Peyer's patch (tissue), 4 donors: ENCODE measurements around the gene SCFD2.

ENCODE experiments used
- CTCF ChIP-seq, 6 experiments: fragments of 450-650 bp in 4 of 6; fragments of 200-600 bp in 2 of 6; sonication (generic) in 1 of 6; IDR thresholded peaks; one replicate each; pipeline ENCODE4 v1.5.1; 2017 to 2019; ENCODE audit warnings: antibody characterized with exemption in 6 of 6, mild to moderate bottlenecking in 3 of 6, moderate library complexity in 1 of 6
- POLR2A ChIP-seq, 2 donors: fragments of 450-650 bp; IDR thresholded peaks; one replicate each; pipeline ENCODE4 v1.5.1; 2017; ENCODE audit warnings: antibody characterized with exemption in 2 of 2, mild to moderate bottlenecking in 2 of 2, moderate library complexity in 2 of 2

- TF ChIP-seq CTCF (IDR thresholded peaks at IDR 0.05) (no peak), POLR2A (IDR thresholded peaks at IDR 0.05) (no peak)
Observed at GRCh38 chr4:53011259-53011905, 354.5 kb downstream of the SCFD2 start.
